HT-29 (cell line): ENCODE measurements around the gene ARL8A. TPM values are rescaled to one million over a fixed set of nuclear protein-coding genes. Genes with fewer than 3 reads are reported as not detected.
"Not testable (repeated sequence)": the region's sequence is repeated elsewhere in the genome, so short reads cannot be mapped to it uniquely, and the experiment has no call there.

Experiments used
- DNase-seq: peaks from one replicate; pipeline ENCODE4 v3.0.0-alpha.2; 2015; ENCODE audit warnings: low spot score
- total RNA-seq: library from RNA; depleted of rRNA; stranded (reverse); fragments of >200 nt; shearing (Covaris generic); gene quantifications from 2 replicates; pipeline ENCODE4 v1.2.3, GENCODE V29; 2014

Gene ARL8A
- total RNA-seq, 1 experiment from 2014 or later, result 21.2 TPM

DNA sequence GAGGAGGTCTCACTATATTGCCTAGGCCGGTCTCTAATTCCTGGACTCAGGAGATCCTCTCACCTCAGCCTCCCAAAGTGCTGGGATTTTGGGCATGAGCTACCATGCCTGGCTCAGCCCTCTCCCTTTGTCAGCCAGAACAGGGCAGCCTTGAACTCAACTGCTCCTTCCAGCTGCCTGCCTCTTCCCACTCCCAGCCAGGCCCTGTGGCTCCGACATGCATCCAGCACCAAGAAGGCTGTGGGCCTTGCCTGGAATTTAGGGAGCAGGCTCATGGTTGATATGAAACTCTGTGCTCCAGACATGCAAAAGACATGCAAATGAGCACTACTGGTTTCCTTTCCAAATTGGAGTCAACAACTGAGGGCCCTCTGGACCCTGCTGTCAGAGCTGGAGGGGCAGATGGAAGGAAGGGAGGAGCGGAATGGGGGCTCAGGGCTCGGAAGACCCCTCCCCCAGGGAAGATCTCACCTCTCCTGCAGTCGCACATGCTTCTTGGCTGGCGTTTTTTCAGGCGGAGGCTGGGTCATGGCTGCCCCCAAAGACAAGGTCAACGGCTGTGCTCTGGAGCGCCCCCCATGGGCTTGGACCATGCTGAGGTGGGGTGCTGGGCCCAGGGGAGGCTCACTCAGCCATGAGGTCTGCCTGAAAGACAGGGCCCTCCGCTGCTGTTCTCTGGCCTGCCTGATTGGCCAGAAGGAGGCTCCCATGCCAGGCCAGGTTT is 14.4 kb upstream of the ARL8A start:
- no peak for DNase-seq

DNA sequence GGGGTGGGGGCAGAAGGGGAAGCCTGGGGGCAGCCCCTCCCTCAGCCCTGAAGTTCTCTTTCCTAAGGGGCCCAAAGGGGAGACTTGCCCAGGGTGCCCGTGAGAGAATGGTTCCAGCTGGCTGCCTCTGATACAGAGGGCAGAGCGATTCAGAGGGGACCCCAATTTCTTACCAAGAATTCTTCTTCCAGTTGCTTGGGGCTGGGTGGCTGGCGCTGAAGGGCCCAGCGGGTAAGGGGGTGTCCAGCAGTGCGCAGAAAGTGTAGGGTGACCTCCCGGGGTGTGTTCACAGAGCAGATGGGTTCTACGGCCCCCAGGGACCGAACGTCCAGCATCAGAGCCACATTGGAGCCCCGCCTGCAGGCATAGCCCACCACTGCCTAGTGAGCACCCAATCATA is 13.4 kb upstream of the ARL8A start:
- no peak for DNase-seq

DNA sequence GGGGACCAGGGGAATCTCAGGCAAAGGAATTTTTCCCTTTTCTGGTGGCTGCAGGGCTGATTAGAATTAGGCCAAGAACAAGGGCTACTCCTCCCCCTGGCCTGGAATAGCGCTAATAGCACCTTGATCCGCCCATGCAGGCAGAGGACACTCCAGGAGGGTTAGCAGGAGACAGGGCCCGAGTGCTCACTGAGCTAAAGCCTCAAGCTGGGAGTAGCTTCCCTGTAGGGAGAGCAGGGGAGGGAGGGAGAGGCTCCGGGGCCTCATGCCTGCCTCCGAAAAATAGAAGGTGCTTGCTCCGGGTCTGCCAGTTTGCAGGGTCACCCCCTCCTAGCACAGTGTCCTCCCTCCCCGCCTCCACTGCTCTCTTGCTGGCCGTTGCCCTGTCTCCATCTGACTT is 12.1 kb upstream of the ARL8A start:
- DNase-seq, result no peak

DNA sequence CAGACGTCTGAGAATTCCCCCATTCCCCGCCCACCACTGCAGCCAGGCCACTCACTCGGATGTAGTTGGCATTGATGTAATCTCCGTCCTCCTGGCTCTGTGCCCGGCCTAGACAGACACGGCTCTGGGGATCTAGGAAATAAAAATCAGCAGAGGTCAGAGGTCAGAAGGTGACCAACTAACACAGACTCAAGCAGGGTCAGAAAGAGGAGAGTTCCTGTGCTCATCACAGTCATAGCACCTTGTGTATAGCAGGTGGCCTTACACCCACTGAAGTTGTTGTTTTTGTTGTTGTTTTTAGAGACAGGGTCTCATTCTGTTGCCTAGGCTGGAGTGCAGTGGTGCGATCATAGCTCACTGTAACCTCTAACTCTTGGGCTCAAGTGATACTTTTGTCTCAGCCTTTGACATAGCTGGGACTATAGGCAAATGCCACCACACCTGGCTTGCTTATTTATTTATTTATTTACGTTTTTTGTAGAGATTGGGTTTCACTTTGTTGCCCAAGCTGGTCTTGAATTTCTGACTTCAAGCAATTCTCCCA is 11.0 kb upstream of the ARL8A start:
- peak; percentile 79 for DNase-seq

DNA sequence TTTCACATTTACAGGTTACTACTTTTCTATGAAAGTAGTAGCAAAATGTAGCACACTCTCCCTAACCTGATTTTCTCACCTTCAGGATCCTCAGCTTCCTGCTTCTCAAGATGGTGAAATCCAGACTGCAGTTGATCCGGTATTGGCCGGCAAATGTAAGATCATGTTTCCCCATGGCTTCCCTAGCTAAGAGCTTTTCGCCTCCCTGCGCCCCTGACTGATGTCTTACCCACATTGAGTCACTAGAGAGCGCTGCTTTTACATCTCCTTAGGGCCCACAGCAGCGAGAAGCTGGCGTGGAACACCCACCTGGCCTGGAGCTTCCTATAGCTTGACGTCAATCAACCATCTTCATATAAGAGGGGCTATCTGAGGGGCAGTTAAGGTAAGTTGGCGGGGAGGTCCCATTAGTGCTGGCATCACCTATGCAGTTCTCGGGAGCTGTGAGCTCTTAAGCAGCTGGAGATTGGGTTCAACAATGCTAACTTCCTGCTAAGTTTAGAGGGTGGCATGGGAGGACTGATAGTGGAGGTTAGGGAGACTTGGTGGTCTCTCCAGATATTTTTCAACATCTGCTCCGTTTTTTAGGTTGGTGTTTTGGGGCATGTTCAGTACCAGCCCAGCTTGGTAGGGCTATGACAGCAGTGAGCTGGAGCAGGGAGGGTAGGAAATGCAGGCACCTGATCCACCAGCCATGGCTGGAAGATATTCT is 10.4 kb upstream of the ARL8A start:
- peak; percentile 53 for DNase-seq

DNA sequence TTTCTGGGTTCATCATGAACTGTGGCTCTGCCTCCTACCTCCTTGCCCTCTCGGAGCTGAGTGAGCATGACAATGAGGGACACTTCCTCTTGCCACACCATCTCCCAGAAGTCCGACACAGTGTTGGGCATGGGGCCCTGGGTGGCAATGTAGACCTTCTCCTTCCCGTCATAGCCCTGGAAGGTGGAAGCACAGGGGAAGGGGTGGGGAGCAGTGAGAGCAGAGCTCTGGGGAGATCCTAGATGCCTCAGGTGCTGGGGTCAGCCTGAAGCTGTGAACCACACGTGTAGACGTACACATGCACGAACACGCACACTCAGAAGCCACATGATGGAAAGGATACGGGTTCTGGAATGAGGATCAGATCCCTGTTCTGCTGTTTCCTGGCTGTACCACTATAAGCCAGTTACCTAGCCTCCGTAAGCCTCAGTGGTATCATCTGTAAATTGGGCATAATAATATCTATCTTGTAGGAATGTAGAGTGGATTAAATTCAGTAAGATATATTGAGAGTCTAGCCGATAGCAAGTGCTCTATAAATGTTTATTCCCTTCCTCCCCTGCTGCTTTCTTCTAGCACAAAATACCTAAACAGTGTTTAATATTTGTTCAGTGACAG is 9.7 kb upstream of the ARL8A start:
- no peak for DNase-seq

DNA sequence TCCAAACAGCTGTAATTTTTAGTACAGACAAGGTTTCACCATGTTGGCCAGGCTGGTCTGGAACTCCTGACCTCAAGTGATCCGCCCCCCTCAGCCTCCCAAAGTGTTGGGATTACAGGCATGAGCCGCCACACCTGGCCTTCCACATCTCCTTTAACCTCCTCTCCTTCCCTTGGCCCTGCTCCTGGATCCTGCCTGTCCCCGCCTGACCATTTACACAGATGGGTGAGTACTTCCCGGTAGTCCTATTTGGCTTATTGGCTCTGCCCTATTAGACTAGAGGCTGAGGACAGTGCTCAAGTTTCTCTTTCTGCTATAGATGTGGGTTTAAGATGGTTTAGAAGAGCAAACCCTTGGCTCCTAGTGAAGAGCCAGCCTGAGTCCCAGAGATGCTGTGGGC is 8.7 kb upstream of the ARL8A start:
- no peak for DNase-seq

DNA sequence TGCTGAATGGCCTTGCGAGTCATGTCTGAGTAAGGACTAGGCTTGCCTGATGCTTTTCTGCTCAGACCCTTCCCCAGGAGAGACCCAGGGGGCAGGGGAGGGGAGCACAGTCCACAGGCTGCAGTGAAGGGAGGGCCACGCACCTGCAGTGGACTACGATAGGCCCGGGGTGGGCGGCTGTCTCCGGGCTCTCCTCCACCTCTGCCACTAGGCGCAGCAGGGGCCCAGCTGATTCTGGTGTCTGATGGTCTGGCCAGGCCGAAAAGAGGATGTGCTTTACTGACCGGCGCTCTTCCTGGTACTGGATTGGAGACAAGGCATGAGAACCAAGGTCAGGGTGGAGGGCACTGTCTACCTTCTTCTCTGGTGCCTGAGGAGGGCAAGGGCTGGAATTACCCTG is 7.9 kb upstream of the ARL8A start:
- no peak for DNase-seq

DNA sequence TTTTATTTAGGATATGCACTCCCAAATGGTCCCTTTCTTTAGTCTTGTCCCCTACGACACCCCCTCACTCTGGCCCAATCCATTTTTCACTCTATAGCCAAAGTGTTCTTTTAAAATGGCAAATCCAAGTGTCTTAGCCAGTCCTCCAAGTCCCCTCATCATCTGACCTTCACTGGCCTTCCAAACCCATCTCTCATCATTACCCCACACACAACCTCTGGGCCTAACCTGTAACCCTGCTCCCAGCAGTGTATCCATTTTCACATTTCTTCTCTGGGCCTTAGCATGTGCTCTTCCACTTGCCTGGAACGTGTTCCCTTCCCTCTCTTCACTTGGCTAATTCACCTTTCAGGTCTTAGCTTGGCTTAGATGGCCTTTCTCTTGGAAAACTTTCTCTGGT is 6.5 kb upstream of the ARL8A start:
- DNase-seq, result no peak

DNA sequence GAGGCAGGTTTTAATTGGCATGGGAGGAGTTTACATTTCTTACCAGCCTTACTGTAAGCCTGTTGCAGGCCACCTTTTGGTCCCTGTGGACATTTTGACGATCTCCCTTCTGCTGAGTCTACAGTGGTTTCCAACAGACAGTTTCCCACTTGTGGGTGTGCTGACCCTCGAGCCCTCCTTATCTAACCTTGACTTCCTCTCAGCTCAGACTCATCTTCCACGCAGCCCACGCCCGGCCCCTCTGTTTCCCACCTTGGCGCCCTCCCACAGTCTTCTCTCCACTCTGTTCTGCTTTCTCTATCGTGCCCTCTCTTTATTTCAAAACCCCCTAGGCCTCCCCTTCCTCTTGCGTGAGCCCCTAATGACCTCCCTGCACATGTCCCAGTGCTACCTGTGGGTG is 6.1 kb upstream of the ARL8A start:
- no peak for DNase-seq

DNA sequence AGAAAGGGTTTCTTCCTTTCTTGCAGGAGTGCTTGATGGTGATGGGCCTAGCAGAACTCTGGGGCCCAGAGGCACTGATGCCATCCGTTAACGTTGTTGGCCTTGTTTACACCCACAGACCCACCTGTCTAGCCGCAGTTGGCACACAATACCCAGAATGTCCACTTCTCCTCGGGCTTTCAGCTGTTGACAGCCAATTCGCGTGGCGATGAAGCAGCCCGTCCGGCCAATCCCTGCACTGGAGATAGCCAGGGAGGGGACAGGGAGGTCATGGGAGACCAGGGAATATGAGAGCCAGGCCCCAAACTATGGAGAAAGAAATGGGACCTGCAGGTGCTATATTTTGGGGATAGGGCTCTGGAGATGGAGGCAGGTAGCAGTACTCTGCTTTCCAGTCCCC is 5.7 kb upstream of the ARL8A start:
- no peak for DNase-seq

DNA sequence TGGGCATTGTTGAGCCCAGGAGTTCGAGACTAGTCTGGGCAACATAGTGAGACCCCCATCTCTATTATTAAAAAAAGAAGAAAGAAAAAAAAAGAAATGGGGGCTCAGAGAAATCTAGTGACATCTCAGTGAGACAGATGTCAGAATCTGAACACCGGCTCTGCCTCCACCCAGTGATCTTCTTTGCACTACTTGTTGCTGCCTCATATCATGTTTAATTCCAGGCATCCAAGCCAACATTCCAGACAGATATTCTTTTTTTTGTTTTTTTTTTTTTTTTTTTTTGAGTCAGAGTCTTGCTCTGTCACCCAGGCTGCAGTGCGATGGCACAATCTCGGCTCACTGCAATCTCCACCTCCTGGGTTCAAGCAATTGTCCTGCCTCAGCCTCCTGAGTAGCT is 5.0 kb upstream of the ARL8A start:
- no peak for DNase-seq

DNA sequence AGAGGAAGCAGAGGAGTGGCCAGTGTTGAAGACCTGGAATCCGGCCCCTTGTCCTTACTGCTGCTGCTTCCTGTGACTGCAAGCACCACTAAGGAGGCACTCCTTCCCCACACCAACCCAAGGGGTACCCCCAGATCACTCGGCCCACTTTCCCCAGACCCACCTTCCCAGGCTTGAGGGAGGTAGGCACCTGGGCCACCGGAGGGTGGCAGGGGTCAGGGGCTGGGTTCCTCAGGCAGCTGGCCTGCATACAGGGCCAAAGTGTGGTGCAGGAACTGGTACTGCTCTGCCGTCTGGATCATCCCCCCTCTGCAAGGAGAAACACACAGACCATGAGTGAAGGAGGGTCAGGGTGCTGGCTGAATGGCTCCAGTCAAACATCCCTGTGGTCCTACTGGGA is 3.9 kb upstream of the ARL8A start:
- no peak for DNase-seq

DNA sequence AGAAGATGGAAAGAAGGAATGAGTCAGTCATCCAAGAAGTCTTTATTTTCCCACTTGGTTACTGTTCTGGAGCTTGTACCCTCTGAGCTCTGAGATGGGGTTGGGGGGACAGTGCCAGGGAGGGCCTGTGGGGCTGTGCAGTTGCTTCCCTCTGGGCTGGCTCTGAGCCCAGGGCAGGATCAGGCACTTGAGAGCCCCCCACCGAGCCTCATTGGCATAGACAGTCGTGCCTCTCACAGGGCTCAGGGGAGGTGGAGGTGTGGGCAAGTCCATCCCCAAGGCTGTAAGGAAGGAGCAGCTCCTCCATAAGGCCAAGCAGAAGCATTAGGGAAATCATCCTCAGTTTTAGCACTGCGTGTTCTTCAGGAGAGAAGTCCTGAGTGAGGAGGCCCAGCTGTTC is 2.5 kb upstream of the ARL8A start:
- DNase-seq, result no peak

DNA sequence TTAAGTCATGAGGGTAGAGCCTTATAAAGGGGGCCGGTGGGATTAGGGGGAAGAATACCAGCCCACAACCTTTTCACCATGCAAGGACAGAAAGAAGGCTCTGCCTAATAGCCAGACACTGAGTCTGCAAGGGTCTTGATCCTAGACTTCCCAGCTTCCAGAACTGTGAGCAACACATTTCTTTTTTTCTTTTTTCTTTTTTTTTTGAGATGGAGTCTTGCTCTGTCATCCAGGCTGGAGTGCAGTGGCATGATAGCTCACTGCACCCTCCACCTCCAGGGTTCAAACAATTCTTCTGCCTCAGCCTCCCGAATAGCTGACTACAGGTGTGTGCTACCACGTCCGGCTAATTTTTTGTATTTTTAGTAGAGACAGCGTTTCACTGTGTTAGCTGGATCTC is 1.7 kb upstream of the ARL8A start:
- no peak for DNase-seq

DNA sequence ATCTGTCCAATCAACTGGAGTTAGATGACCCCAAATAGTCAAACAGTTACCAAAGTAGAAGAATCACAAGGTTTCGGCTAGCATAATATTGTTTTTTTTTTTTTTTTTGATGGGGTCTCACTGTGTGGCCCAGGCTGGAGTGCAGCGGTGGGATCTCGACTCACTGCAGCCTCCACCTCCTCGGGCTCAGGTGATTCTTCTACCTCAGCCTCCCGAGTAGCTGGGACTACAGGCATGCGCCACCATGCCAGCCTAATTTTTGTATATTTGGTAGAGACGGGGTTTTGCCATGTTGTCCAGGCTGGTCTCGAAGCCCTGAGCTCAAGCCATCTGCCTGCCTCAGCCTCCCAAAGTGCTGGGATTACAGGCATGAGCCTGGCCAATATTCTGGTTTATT is 1.2 kb upstream of the ARL8A start:
- DNase-seq, result not testable (repeated sequence)

DNA sequence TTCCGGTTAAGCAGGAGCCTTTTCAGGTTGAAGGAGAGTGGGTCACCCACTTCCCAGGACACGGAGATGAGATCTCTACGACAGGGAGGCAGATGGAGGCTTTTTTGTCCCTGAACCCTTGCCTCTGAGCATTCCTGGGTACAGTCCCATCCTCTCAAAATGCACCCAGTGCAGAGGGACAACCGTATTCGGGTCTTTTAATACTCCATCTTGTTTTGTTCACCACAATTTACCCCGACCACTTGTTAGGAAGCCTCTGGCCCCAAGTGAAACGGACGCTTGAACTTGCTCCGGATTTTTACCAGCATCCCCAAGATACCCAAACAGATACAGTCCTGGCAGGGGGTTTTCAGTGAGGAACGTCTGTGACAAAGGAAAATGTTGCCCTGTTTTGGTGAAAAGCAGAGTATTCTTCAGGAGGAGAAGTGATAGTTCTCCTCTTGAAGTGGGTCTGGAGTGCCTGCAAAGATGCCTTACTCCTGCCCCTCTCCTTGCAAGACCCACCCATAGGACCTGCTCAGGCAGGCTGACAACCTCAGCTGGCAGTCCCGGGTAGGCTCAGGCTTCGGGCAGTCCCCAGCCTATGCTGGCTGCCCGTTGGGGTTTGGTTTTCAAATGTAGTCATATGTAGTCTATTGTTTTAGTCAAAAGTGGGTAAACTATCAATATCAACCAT is 669 bp upstream of the ARL8A start:
- DNase-seq, result no peak

DNA sequence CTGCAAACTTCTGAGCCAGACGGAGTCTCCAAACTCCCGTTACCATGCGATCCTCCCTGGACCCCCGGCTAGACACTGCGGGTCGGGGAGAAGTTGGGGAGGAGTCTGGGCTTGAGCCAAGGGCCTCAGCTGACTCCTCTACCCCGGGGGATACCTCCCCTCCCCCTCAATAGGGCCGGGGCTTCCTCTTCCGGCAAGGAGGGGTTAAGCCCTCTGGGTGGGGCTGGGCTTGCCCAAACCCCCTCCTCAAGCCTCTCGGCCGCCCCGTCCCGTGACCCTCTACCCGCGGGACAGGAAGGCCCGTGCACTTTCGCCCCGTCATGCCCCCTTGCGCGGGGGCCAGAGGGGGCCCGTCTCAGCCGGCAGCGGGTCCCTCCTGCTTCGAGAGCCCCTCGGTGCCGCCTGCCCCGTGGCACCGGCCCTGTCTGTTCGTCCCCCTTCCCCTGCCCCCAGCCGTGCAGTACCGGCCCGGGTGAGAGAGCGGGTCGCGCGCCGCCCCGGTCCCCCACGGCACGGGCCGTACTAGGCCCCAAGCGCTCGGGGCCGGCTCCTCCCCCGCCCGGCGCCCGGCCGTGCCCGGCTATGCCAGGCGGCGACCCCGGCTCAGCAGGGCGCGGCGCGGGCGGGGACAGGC is 652 bp downstream of the ARL8A start:
- no peak for DNase-seq

DNA sequence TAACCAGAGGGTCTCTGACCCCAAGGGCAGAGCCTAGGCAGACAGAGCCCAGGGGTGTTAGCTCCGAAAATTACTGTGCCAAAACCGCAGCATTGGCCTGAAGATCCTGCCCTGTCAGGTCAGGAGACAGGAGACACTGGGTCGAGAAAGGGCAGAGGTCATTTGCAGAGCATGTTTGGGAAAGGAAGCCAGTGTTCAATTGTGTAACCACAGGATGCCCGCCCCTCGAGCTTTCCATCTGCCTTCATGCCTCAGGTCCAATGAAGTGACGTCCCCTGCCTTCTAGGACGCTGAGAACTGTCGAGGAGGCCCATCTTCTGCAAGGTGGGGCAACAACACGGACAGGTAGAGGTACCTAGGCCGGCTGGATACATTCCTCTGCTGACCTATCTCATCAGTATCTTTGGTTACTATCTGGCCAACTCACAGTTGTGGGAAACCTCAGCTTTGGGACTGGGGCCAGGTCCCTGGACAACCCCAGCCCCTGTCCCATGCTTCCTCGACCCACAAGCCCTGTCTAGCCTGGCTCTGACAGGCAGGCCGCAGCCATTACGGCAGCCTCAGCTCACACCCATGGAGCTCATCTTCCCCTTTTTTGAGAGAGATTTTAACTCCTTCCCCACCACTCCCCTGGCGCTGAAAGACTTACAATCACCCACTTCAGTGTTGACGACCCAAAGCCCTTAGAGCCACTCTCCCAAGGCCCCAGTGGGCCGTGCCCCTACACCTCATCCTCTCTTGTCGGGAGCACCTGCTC is 1.3 kb downstream of the ARL8A start:
- peak; percentile 23 for DNase-seq

DNA sequence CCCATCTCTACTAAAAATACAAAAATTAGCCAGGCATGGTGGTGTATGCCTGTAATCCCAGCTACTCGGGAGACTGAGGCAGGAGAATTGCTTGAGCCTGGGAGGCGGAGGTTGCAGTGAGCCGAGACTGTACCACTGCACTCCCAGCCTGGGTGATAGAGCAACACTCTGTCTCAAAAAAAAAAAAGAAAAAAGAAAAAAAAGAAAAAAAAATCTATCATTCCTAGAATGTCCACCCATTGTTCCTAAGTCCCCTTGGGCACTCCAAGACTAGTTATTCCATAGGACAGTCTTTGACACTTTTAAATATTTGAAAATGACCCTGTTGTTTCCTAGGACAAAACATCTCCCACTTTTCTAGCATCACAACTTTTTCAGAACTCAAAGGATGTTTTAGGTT is 3.1 kb downstream of the ARL8A start:
- DNase-seq, result not testable (repeated sequence)

DNA sequence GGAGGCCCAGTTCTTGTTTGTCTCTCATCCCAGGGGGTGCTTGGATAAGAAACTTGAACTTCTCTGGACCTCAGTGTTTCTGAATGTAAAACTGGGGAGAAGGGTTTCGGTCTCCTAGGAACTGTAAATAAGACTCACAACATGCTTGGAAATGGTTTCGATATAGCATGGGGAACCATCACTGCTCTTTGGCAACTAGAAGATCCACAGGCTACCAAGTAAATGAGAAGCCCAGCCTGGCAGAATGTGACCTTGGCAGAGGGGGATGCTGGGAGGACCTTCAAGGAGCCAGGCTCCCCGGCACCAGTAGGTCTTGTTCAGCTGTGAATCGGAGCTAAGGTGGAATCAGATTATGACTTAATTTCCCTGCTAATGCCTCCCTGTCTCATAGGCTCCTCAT is 3.7 kb downstream of the ARL8A start:
- DNase-seq, result no peak
